OCI-LY3 (cell line): ENCODE measurements around the gene MKI67.

Source experiments
- H2AFZ ChIP-seq: fragments of 200-600, 300-600 bp; shearing (Covaris generic); 2 replicates; pipeline ENCODE4 v1.6.0; 2014; ENCODE audit warnings: antibody characterized with exemption, low read depth, low read length
- H3K27ac ChIP-seq: fragments of 200-600, 300-600 bp; sonication (generic); 2 replicates; pipeline ENCODE4 v1.5.1; 2014; ENCODE audit warnings: mild to moderate bottlenecking, low read length, moderate library complexity, mixed read lengths
- H3K27me3 ChIP-seq: fragments of 200-600, 300-600 bp; sonication (generic); 2 replicates; pipeline ENCODE4 v1.6.1; 2014; ENCODE audit warnings: low read depth, low read length, mixed read lengths
- H3K36me3 ChIP-seq: fragments of 200-600, 300-600 bp; sonication (generic); replicated peaks from 2 replicates; pipeline ENCODE3; 2014; ENCODE audit warnings: low read depth, low read length, mixed read lengths
- H3K4me1 ChIP-seq: fragments of 300-600, 200-600 bp; sonication (generic); 2 replicates; pipeline ENCODE4 v1.6.1; 2014; ENCODE audit warnings: low read length, mixed read lengths
- H3K4me2 ChIP-seq: fragments of 200-600, 300-600 bp; sonication (generic); 2 replicates; pipeline ENCODE4 v1.6.1; 2014; ENCODE audit warnings: low read length, mixed read lengths
- H3K4me3 ChIP-seq: fragments of 300-600, 200-600 bp; sonication (generic); 2 replicates; pipeline ENCODE4 v1.5.1; 2014; ENCODE audit warnings: antibody characterized with exemption, mild to moderate bottlenecking, low read length, moderate library complexity
- H3K79me2 ChIP-seq: fragments of 300-600, 200-600 bp; shearing (Covaris generic); 2 replicates; pipeline ENCODE4 v1.6.1; 2014; ENCODE audit warnings: mild to moderate bottlenecking, low read length, mixed read lengths
- H3K9ac ChIP-seq: fragments of 300-600, 200-600 bp; shearing (Covaris generic); 2 replicates; pipeline ENCODE4 v1.6.0; 2014; ENCODE audit warnings: mild to moderate bottlenecking, low read length, moderate library complexity
- H3K9me3 ChIP-seq: fragments of 200-600, 300-600 bp; shearing (Covaris generic); 2 replicates; pipeline ENCODE4 v1.6.1; 2014; ENCODE audit warnings: low read length, mixed read lengths; ENCODE audit not compliant: insufficient read depth
- H4K20me1 ChIP-seq: fragments of 200-600, 300-600 bp; sonication (generic); 2 replicates; pipeline ENCODE4 v1.6.1; 2016; ENCODE audit warnings: low read length, mixed read lengths; ENCODE audit not compliant: insufficient read depth
- EZH2phosphoT487 ChIP-seq: fragments of 200-600 bp; shearing (Covaris generic); IDR thresholded peaks from 2 replicates; pipeline ENCODE4 v1.6.1; 2018; ENCODE audit warnings: antibody characterized with exemption, mixed run types, low read depth
- TF ChIP-seq, protein P1 (sequence below): fragments of 200-600, 300-600 bp; sonication (generic); IDR thresholded peaks from 2 replicates; pipeline ENCODE4 v1.5.1; 2014; ENCODE audit warnings: antibody characterized with exemption, low read length, low read depth

MKI67 gene

DNA sequence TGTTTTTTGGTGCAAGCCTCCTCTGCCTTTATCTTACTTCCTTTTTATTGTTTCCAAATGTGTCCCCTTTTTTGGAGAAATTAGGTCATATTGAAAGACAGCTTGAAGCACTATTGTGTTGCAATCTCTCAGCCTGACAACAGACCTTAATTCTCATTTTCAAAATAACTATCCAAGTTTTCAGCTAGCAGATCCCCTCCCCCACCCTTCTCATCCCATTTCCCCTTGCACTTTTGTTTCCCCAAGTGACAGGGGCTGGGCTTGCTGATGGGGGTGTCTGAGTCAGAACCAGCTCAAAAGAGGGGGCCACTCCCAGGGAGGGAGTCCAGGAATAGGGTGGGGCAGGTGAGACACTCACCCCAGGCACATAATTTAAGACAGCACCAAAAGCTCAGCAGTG lies 75.3 kb downstream of the MKI67 start:
- peak overlapping the region; percentile 79 for H3K27ac ChIP-seq
- TF ChIP-seq, protein P1, sequence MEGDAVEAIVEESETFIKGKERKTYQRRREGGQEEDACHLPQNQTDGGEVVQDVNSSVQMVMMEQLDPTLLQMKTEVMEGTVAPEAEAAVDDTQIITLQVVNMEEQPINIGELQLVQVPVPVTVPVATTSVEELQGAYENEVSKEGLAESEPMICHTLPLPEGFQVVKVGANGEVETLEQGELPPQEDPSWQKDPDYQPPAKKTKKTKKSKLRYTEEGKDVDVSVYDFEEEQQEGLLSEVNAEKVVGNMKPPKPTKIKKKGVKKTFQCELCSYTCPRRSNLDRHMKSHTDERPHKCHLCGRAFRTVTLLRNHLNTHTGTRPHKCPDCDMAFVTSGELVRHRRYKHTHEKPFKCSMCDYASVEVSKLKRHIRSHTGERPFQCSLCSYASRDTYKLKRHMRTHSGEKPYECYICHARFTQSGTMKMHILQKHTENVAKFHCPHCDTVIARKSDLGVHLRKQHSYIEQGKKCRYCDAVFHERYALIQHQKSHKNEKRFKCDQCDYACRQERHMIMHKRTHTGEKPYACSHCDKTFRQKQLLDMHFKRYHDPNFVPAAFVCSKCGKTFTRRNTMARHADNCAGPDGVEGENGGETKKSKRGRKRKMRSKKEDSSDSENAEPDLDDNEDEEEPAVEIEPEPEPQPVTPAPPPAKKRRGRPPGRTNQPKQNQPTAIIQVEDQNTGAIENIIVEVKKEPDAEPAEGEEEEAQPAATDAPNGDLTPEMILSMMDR: no peak
- no peak for TF ChIP-seq EZH2phosphoT487
- H3K9ac ChIP-seq: peak overlapping the region; percentile 30
- no peaks in the 10 kb centered on the region for H3K27me3 ChIP-seq
- H2AFZ ChIP-seq: no peak overlapping the region
- peaks cover 78% of the 10 kb centered on the region for H3K79me2 ChIP-seq
- H3K4me1 ChIP-seq: peaks cover 37% of the 10 kb centered on the region
- H3K36me3 ChIP-seq: peaks cover 52% of the 10 kb centered on the region
- H3K9me3 ChIP-seq: no peaks in the 10 kb centered on the region
- H4K20me1 ChIP-seq: peaks cover 17% of the 10 kb centered on the region
- peak overlapping the region; percentile 94 for H3K4me2 ChIP-seq
- H3K4me3 ChIP-seq: peak overlapping the region; percentile 62

DNA sequence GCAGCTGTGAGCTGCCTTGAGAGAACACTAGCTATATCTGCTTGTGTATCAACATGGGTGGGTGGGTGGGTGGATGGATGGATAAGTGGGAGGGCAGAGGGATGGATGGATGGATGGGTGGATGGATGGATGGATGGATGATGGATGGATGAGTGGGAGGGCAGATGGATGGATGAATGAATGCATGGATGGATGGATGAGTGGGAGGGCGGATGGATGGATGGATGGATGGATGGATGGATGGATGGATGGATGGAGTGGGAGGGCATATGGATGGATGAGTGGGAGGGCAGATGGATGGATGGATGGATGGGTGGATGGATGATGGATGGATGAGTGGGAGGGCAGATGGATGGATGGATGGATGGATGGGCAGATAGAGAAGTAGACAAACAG lies 76.1 kb downstream of the MKI67 start:
- peaks cover 78% of the 10 kb centered on the region for H3K79me2 ChIP-seq
- H3K4me2 ChIP-seq: peak overlapping the region; percentile 94
- no peaks in the 10 kb centered on the region for H3K9me3 ChIP-seq
- no peak overlapping the region for H2AFZ ChIP-seq
- peaks cover 14% of the 10 kb centered on the region for H4K20me1 ChIP-seq
- peak overlapping the region; percentile 86; the same call in 1 of the 2 replicates for H3K9ac ChIP-seq
- peak overlapping the region; percentile 96 for H3K4me3 ChIP-seq
- peak overlapping the region; percentile 81 for H3K27ac ChIP-seq
- TF ChIP-seq, protein P1: no peak
- TF ChIP-seq EZH2phosphoT487: no peak
- H3K27me3 ChIP-seq: no peaks in the 10 kb centered on the region
- peaks cover 45% of the 10 kb centered on the region for H3K4me1 ChIP-seq
- peaks cover 48% of the 10 kb centered on the region for H3K36me3 ChIP-seq

DNA sequence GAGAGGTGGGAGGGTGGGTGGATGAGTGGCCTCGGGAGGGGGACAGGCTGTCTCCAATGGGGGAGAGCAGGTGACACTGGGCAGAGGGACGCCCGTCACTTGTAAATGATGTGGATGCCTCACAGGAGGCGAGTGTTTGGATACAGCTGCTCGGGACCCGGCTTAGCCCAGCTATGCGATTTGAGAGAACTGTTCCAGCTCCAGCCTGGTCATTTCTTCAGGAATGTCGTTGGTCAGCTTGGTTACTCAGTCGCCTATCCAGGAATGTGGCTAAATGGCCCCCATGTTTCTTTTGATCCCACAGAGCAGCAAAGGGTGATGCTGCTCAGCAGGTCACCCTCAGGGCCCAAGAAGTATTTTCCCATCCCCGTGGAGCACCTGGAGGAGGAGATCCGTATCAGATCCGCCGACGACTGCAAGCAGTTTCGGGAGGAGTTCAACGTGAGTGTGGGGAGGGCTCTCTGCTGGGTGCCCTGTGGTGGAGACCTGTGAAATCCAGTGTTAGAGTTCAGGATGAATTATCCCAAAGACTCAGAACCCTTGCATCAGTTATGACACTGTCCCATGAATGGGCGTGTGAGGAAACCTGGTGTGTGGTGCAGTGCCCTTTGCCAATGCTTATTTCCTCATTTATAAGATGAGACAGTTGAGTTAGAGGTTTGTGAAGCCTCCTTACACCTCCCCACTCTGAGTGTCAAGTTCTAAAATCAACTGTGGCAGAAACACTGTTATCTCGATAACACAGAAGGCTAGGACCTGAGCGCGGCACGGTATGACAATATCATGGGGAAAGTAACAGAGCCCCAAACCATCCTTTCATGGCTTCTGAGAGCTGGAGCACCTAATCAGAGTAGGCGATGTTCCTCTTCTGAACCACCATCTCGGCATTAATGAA lies 76.8 kb downstream of the MKI67 start:
- no peak for TF ChIP-seq EZH2phosphoT487
- TF ChIP-seq, protein P1: no peak
- Histone ChIP-seq H3K79me2 (peaks cover 72% of the 10 kb centered on the region), H3K27me3 (no peaks in the 10 kb centered on the region), H3K27ac (peak overlapping the region; percentile 81), H3K4me2 (peak overlapping the region; percentile 94), H4K20me1 (peaks cover 14% of the 10 kb centered on the region), H3K9me3 (no peaks in the 10 kb centered on the region), H3K9ac (peak overlapping the region; percentile 86), H3K4me3 (peak overlapping the region; percentile 96), H3K36me3 (peaks cover 44% of the 10 kb centered on the region), H3K4me1 (peaks cover 52% of the 10 kb centered on the region), H2AFZ (no peak overlapping the region)

DNA sequence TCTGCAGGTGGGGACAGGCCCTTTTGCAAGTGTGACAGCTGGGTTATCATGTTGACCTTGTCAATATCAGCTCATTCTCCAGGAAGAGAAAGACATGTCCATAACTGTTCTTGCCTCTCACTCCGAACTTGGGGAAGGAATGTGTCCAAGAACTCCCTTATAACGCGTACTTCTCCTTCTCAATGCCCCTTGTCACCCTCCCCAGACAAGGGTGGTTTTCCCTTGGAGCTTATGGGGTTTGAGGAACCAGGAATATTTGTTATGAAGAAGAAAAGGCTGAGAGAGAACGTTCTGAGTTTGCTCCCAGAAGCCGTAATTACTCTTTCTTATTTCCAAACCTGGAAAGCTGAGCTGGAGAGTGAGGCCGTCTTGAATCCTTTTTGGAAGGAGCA lies 77.4 kb downstream of the MKI67 start:
- peak overlapping the region; percentile 94 for H3K4me2 ChIP-seq
- peaks cover 52% of the 10 kb centered on the region for H3K4me1 ChIP-seq
- no peaks in the 10 kb centered on the region for H3K27me3 ChIP-seq
- H3K36me3 ChIP-seq: peaks cover 40% of the 10 kb centered on the region
- peak overlapping the region; percentile 96 for H3K4me3 ChIP-seq
- H3K9me3 ChIP-seq: no peaks in the 10 kb centered on the region
- H2AFZ ChIP-seq: no peak overlapping the region
- peak overlapping the region; percentile 86 for H3K9ac ChIP-seq
- TF ChIP-seq EZH2phosphoT487: no peak
- TF ChIP-seq, protein P1: no peak
- peaks cover 68% of the 10 kb centered on the region for H3K79me2 ChIP-seq
- H3K27ac ChIP-seq: peak overlapping the region; percentile 81
- peaks cover 14% of the 10 kb centered on the region for H4K20me1 ChIP-seq
